Activated naive CD8-positive, alpha-beta T cell (primary cell): ENCODE data around the gene ARHGEF17.

Experiments
- H3K27ac Mint-ChIP-seq: one replicate; pipeline ENCODE4 v1.8.0; 2021; ENCODE audit warnings: mixed read lengths
- H3K27me3 Mint-ChIP-seq: one replicate; pipeline ENCODE4 v1.8.0; 2021; ENCODE audit warnings: mixed read lengths
- H3K36me3 Mint-ChIP-seq: one replicate; pipeline ENCODE4 v1.8.0; 2021; ENCODE audit warnings: mixed read lengths
- H3K4me1 Mint-ChIP-seq: one replicate; pipeline ENCODE4 v1.8.0; 2021; ENCODE audit warnings: low read depth, mixed read lengths
- H3K4me3 Mint-ChIP-seq: one replicate; pipeline ENCODE4 v1.8.0; 2021; ENCODE audit warnings: mild to moderate bottlenecking, mixed read lengths
- H3K9me3 Mint-ChIP-seq: one replicate; pipeline ENCODE4 v1.8.0; 2021; ENCODE audit warnings: low read depth, mixed read lengths

ARHGEF17 gene

GRCh38 chr11:73310661-73311393 is 2.8 kb downstream of the ARHGEF17 start:
- no peaks in the 10 kb centered on the region for H3K36me3 Mint-ChIP-seq
- H3K4me3 Mint-ChIP-seq: no peak overlapping the region
- H3K27me3 Mint-ChIP-seq: peaks cover 4% of the 10 kb centered on the region
- H3K4me1 Mint-ChIP-seq: peaks cover 11% of the 10 kb centered on the region
- no peaks in the 10 kb centered on the region for H3K9me3 Mint-ChIP-seq
- no peak overlapping the region for H3K27ac Mint-ChIP-seq

- Mint-ChIP-seq H3K27me3 (peaks cover 4% of the 10 kb centered on the region), H3K4me3 (no peak overlapping the region), H3K9me3 (no peaks in the 10 kb centered on the region), H3K36me3 (no peaks in the 10 kb centered on the region), H3K27ac (no peak overlapping the region), H3K4me1 (peaks cover 10% of the 10 kb centered on the region)
Observed at GRCh38 chr11:73311394-73311869, 3.4 kb downstream of the ARHGEF17 start.

GRCh38 chr11:73312036-73312435 is 4.0 kb downstream of the ARHGEF17 start:
- Mint-ChIP-seq H3K27ac (no peak overlapping the region), H3K9me3 (no peaks in the 10 kb centered on the region), H3K27me3 (peaks cover 3% of the 10 kb centered on the region), H3K36me3 (no peaks in the 10 kb centered on the region), H3K4me1 (peaks cover 5% of the 10 kb centered on the region), H3K4me3 (no peak overlapping the region)

GRCh38 chr11:73312851-73313327 is 4.8 kb downstream of the ARHGEF17 start:
- H3K27me3 Mint-ChIP-seq: no peaks in the 10 kb centered on the region
- H3K4me3 Mint-ChIP-seq: no peak overlapping the region
- peaks cover 2% of the 10 kb centered on the region for H3K4me1 Mint-ChIP-seq
- no peak overlapping the region for H3K27ac Mint-ChIP-seq
- H3K9me3 Mint-ChIP-seq: no peaks in the 10 kb centered on the region
- no peaks in the 10 kb centered on the region for H3K36me3 Mint-ChIP-seq

- Mint-ChIP-seq H3K4me1 (peaks cover 2% of the 10 kb centered on the region), H3K27ac (no peak overlapping the region), H3K9me3 (no peaks in the 10 kb centered on the region), H3K4me3 (no peak overlapping the region), H3K27me3 (no peaks in the 10 kb centered on the region), H3K36me3 (no peaks in the 10 kb centered on the region)
Observed at GRCh38 chr11:73313652-73314051, 5.6 kb downstream of the ARHGEF17 start.

GRCh38 chr11:73314117-73314961 is 6.3 kb downstream of the ARHGEF17 start:
- H3K27me3 Mint-ChIP-seq: no peaks in the 10 kb centered on the region
- no peaks in the 10 kb centered on the region for H3K9me3 Mint-ChIP-seq
- H3K36me3 Mint-ChIP-seq: no peaks in the 10 kb centered on the region
- no peak overlapping the region for H3K27ac Mint-ChIP-seq
- H3K4me3 Mint-ChIP-seq: no peak overlapping the region
- peaks cover 2% of the 10 kb centered on the region for H3K4me1 Mint-ChIP-seq

GRCh38 chr11:73315293-73316020 is 7.4 kb downstream of the ARHGEF17 start:
- Mint-ChIP-seq H3K9me3 (no peaks in the 10 kb centered on the region), H3K4me3 (no peak overlapping the region), H3K27ac (no peak overlapping the region), H3K36me3 (no peaks in the 10 kb centered on the region), H3K4me1 (peaks cover 2% of the 10 kb centered on the region), H3K27me3 (no peaks in the 10 kb centered on the region)

GRCh38 chr11:73316422-73316821 is 8.3 kb downstream of the ARHGEF17 start:
- Mint-ChIP-seq H3K27ac (no peak overlapping the region), H3K27me3 (no peaks in the 10 kb centered on the region), H3K4me3 (no peak overlapping the region), H3K4me1 (peaks cover 2% of the 10 kb centered on the region), H3K9me3 (no peaks in the 10 kb centered on the region), H3K36me3 (no peaks in the 10 kb centered on the region)

- Mint-ChIP-seq H3K4me3 (no peak overlapping the region), H3K36me3 (no peaks in the 10 kb centered on the region), H3K4me1 (peaks cover 9% of the 10 kb centered on the region), H3K9me3 (no peaks in the 10 kb centered on the region), H3K27ac (no peak overlapping the region), H3K27me3 (no peaks in the 10 kb centered on the region)
Observed at GRCh38 chr11:73317373-73317772, 9.3 kb downstream of the ARHGEF17 start.

- H3K36me3 Mint-ChIP-seq: no peaks in the 10 kb centered on the region
- H3K4me3 Mint-ChIP-seq: no peak overlapping the region
- no peaks in the 10 kb centered on the region for H3K27me3 Mint-ChIP-seq
- H3K27ac Mint-ChIP-seq: no peak overlapping the region
- H3K4me1 Mint-ChIP-seq: peaks cover 9% of the 10 kb centered on the region
- H3K9me3 Mint-ChIP-seq: no peaks in the 10 kb centered on the region
Observed at GRCh38 chr11:73317803-73318202, 9.7 kb downstream of the ARHGEF17 start.

- H3K9me3 Mint-ChIP-seq: no peaks in the 10 kb centered on the region
- no peaks in the 10 kb centered on the region for H3K27me3 Mint-ChIP-seq
- H3K27ac Mint-ChIP-seq: no peak overlapping the region
- no peaks in the 10 kb centered on the region for H3K36me3 Mint-ChIP-seq
- H3K4me1 Mint-ChIP-seq: peaks cover 8% of the 10 kb centered on the region
- H3K4me3 Mint-ChIP-seq: no peak overlapping the region
Observed at GRCh38 chr11:73318501-73319011, 10.5 kb downstream of the ARHGEF17 start.

GRCh38 chr11:73320763-73321603 is 12.9 kb downstream of the ARHGEF17 start:
- Mint-ChIP-seq H3K27ac (no peak overlapping the region), H3K27me3 (no peaks in the 10 kb centered on the region), H3K36me3 (no peaks in the 10 kb centered on the region), H3K4me1 (peaks cover 7% of the 10 kb centered on the region), H3K4me3 (no peak overlapping the region), H3K9me3 (no peaks in the 10 kb centered on the region)

- Mint-ChIP-seq H3K27me3 (no peaks in the 10 kb centered on the region), H3K4me1 (peaks cover 7% of the 10 kb centered on the region), H3K9me3 (no peaks in the 10 kb centered on the region), H3K36me3 (no peaks in the 10 kb centered on the region), H3K27ac (no peak overlapping the region), H3K4me3 (no peak overlapping the region)
Observed at GRCh38 chr11:73321604-73322381, 13.7 kb downstream of the ARHGEF17 start.
